ENCODE results near the gene TPPP2.

GRCh38 chr14:21053184-21054122, 23.4 kb downstream of the TPPP2 start:
- TF ChIP-seq CTCF (IDR thresholded peaks at IDR 0.05) (no peak), ZFX (IDR thresholded peaks at IDR 0.05; ENCODE audit: borderline replicate concordance) (no peak)
